Subcutaneous abdominal adipose tissue (tissue), 5 donors: Measurements from ENCODE around the gene ATP9A.
"Not testable (repeated sequence)": the region's sequence is repeated elsewhere in the genome, so short reads cannot be mapped to it uniquely, and the experiment has no call there.

Experiments used
- H3K27ac ChIP-seq: one replicate; pipeline ENCODE4 v1.7.0; 2013; ENCODE audit warnings: low read depth, mild to moderate bottlenecking, inconsistent platforms, low read length, moderate library complexity
- H3K27me3 ChIP-seq, 5 donors: one replicate each; pipeline ENCODE4 v1.7.0; 2013; ENCODE audit warnings: low read length in 5 of 5, inconsistent platforms in 1 of 5; ENCODE audit not compliant: control insufficient read depth in 5 of 5, insufficient read depth in 4 of 5
- H3K36me3 ChIP-seq, 5 donors: one replicate each; pipeline ENCODE4 v1.7.0; 2013; ENCODE audit warnings: low read length in 5 of 5; ENCODE audit not compliant: control insufficient read depth in 5 of 5, insufficient read depth in 5 of 5
- H3K4me1 ChIP-seq, 5 donors: one replicate each; pipeline ENCODE4 v1.7.0; 2013; ENCODE audit warnings: low read length in 5 of 5, mild to moderate bottlenecking in 3 of 5, moderate library complexity in 1 of 5; ENCODE audit not compliant: control insufficient read depth in 5 of 5, insufficient read depth in 5 of 5
- H3K4me3 ChIP-seq, 5 donors: one replicate each; pipeline ENCODE4 v1.7.0; 2013; ENCODE audit warnings: low read length in 5 of 5, low read depth in 1 of 5
- H3K9ac ChIP-seq, 5 donors: one replicate each; pipeline ENCODE4 v1.7.0; 2013; ENCODE audit warnings: low read length in 5 of 5, mild to moderate bottlenecking in 4 of 5, moderate library complexity in 3 of 5
- H3K9me3 ChIP-seq, 5 donors: one replicate each; pipeline ENCODE4 v1.7.0; 2013; ENCODE audit warnings: low read length in 5 of 5; ENCODE audit not compliant: control insufficient read depth in 5 of 5
- donor health status: healthy.
- donor health status: healthy.
- donor health status: healthy.
- donor health status: healthy.
- donor health status: healthy.

ATP9A gene

GRCh38 chr20:51732096-51732791, 35.9 kb downstream of the ATP9A start:
- Histone ChIP-seq H3K4me1 (peaks cover 10 to 39% (median 28%) of the 10 kb centered on the region in 5 donors), H3K27ac (peak overlapping the region; percentile 5), H3K27me3 (no peaks in the 10 kb centered on the region)

GRCh38 chr20:51731731-51732095, 36.5 kb downstream of the ATP9A start:
- no peak overlapping the region for H3K4me3 ChIP-seq
- H3K4me1 ChIP-seq: peaks cover 10 to 36% (median 28%) of the 10 kb centered on the region in 5 donors
- H3K27ac ChIP-seq: no peak overlapping the region
- H3K27me3 ChIP-seq: no peaks in the 10 kb centered on the region
- no peaks in the 10 kb centered on the region for H3K9me3 ChIP-seq
- no peaks in the 10 kb centered on the region for H3K36me3 ChIP-seq
- H3K9ac ChIP-seq: peak overlapping the region in 1 of 5 donors; percentile 56

More at GRCh38 chr20:51732096-51732791, 35.9 kb downstream of the ATP9A start:
- no peaks in the 10 kb centered on the region for H3K36me3 ChIP-seq
- no peak overlapping the region for H3K4me3 ChIP-seq
- H3K9me3 ChIP-seq: no peaks in the 10 kb centered on the region
- H3K9ac ChIP-seq: peak overlapping the region in 1 of 5 donors; percentile 56

- Histone ChIP-seq H3K27me3 (no peaks in the 10 kb centered on the region), H3K4me3 (no peak overlapping the region), H3K9me3 (no peaks in the 10 kb centered on the region), H3K9ac (no peak overlapping the region), H3K36me3 (peaks cover 0 to 10% (median 7%) of the 10 kb centered on the region in 5 donors), H3K4me1 (peaks cover 3 to 18% (median 14%) of the 10 kb centered on the region in 5 donors), H3K27ac (no peak overlapping the region)
Measured at GRCh38 chr20:51729771-51730170, 38.4 kb downstream of the ATP9A start.

- no peaks in the 10 kb centered on the region for H3K9me3 ChIP-seq
Measured at GRCh38 chr20:51728737-51729136, 39.5 kb downstream of the ATP9A start.

GRCh38 chr20:51727872-51728271, 40.3 kb downstream of the ATP9A start:
- Histone ChIP-seq H3K9ac (no peak overlapping the region), H3K36me3 (peaks cover 4 to 17% (median 12%) of the 10 kb centered on the region in 5 donors), H3K27ac (no peak overlapping the region), H3K27me3 (no peaks in the 10 kb centered on the region), H3K4me1 (peaks cover 0 to 14% (median 12%) of the 10 kb centered on the region in 5 donors), H3K4me3 (no peak overlapping the region), H3K9me3 (no peaks in the 10 kb centered on the region)

More at GRCh38 chr20:51728737-51729136, 39.5 kb downstream of the ATP9A start:
- Histone ChIP-seq H3K27me3 (no peaks in the 10 kb centered on the region), H3K27ac (no peak overlapping the region), H3K4me3 (no peak overlapping the region), H3K9ac (no peak overlapping the region), H3K36me3 (peaks cover 4 to 17% (median 12%) of the 10 kb centered on the region in 5 donors), H3K4me1 (peaks cover 0 to 14% (median 12%) of the 10 kb centered on the region in 5 donors)

GRCh38 chr20:51725584-51726176, 42.5 kb downstream of the ATP9A start:
- Histone ChIP-seq H3K4me3 (no peak overlapping the region), H3K27ac (no peak overlapping the region), H3K36me3 (peaks cover 4 to 17% (median 13%) of the 10 kb centered on the region in 5 donors), H3K9me3 (no peaks in the 10 kb centered on the region), H3K4me1 (no peaks in the 10 kb centered on the region), H3K9ac (no peak overlapping the region), H3K27me3 (no peaks in the 10 kb centered on the region)

GRCh38 chr20:51723026-51723425, 45.2 kb downstream of the ATP9A start:
- H3K4me3 ChIP-seq, H3K27me3 ChIP-seq, H3K9me3 ChIP-seq, H3K4me1 ChIP-seq, H3K27ac ChIP-seq, H3K9ac ChIP-seq: not testable (repeated sequence)
- peaks cover 4 to 17% (median 13%) of the 10 kb centered on the region in 5 donors for H3K36me3 ChIP-seq

- H3K36me3 ChIP-seq: peaks cover 4 to 17% (median 13%) of the 10 kb centered on the region in 5 donors
- H3K9me3 ChIP-seq, H3K4me3 ChIP-seq, H3K9ac ChIP-seq, H3K27ac ChIP-seq, H3K4me1 ChIP-seq, H3K27me3 ChIP-seq: not testable (repeated sequence)
Measured at GRCh38 chr20:51722246-51722645, 45.9 kb downstream of the ATP9A start.

GRCh38 chr20:51720854-51721253, 47.3 kb downstream of the ATP9A start:
- Histone ChIP-seq H3K27ac (no peak overlapping the region), H3K4me1 (no peaks in the 10 kb centered on the region), H3K9me3 (no peaks in the 10 kb centered on the region), H3K4me3 (no peak overlapping the region), H3K36me3 (peaks cover 4 to 16% (median 9%) of the 10 kb centered on the region in 5 donors), H3K27me3 (no peaks in the 10 kb centered on the region), H3K9ac (no peak overlapping the region)

GRCh38 chr20:51720384-51720783, 47.8 kb downstream of the ATP9A start:
- H3K4me1 ChIP-seq: no peaks in the 10 kb centered on the region
- no peaks in the 10 kb centered on the region for H3K9me3 ChIP-seq
- H3K4me3 ChIP-seq: no peak overlapping the region
- no peak overlapping the region for H3K27ac ChIP-seq
- no peak overlapping the region for H3K9ac ChIP-seq
- no peaks in the 10 kb centered on the region for H3K27me3 ChIP-seq
- peaks cover 1 to 12% (median 5%) of the 10 kb centered on the region in 5 donors for H3K36me3 ChIP-seq
